Tibial artery (tissue), 4 donors: Measurements from ENCODE around the gene LRRC8C.
"Not testable (repeated sequence)": the region's sequence is repeated elsewhere in the genome, so short reads cannot be mapped to it uniquely, and the experiment has no call there.

ENCODE experiments used
- DNase-seq, 2 donors: peaks; one replicate each; pipeline ENCODE4 v3.0.0-alpha.2; 2019
- H3K27ac ChIP-seq, 2 donors: fragments of 200-600 bp; sonication (generic) in 1 of 2; 1 replicate in 1 of 2; 2 replicates in 1 of 2; pipeline ENCODE4 v1.5.1; 2018 to 2019; ENCODE audit warnings: mild to moderate bottlenecking in 1 of 2
- H3K27me3 ChIP-seq, 2 donors: fragments of 200-600 bp; sonication (generic) in 1 of 2; one replicate each; pipeline versions ENCODE4 v1.5.1 to v1.6.0; 2016 to 2019
- H3K36me3 ChIP-seq, 3 donors: fragments of 200-600 bp; sonication (generic) in 2 of 3; one replicate each; pipeline ENCODE4 v1.5.1; 2016 to 2019; ENCODE audit warnings: mild to moderate bottlenecking in 2 of 3
- H3K4me1 ChIP-seq, 4 donors: fragments of 200-600 bp; sonication (generic) in 2 of 4; 1 replicate in 3 of 4; 2 replicates in 1 of 4; pipeline ENCODE4 v1.5.1; 2016 to 2019
- H3K4me3 ChIP-seq, 2 donors: fragments of 200-600 bp; sonication (generic) in 1 of 2; 1 replicate in 1 of 2; 2 replicates in 1 of 2; pipeline ENCODE4 v1.5.1; 2018 to 2019; ENCODE audit warnings: mild to moderate bottlenecking in 2 of 2
- H3K9me3 ChIP-seq, 3 donors: fragments of 200-600 bp; sonication (generic) in 1 of 3; one replicate each; pipeline ENCODE4 v1.5.1; 2016 to 2019
- CTCF ChIP-seq, 2 experiments: fragments of 200-600 bp in 1 of 2; fragments of 450-650 bp in 1 of 2; IDR thresholded peaks; one replicate each; pipeline ENCODE4 v1.5.1; 2017 to 2019; ENCODE audit warnings: antibody characterized with exemption in 2 of 2, mild to moderate bottlenecking in 1 of 2, moderate library complexity in 1 of 2
- intact Hi-C: fragments of 100-400 bp; cut with DNase I; formaldehyde crosslinking; loops from one replicate; pipeline ENCODE4 v1.15.0; 2023; ENCODE audit warnings: low total_unique reads

LRRC8C gene

GRCh38 chr1:89589515-89589914 is 43.4 kb upstream of the LRRC8C start:
- H3K27me3 ChIP-seq = no peaks in the 10 kb centered on the region
- H3K4me3 ChIP-seq = no peak overlapping the region
- H3K27ac ChIP-seq = no peak overlapping the region
- DNase-seq = no peak
- no peak for TF ChIP-seq CTCF (IDR thresholded peaks at IDR 0.05)
- intact Hi-C loops = no loop called here
- peaks cover 0 to 4% (median 0%) of the 10 kb centered on the region in 3 donors for H3K36me3 ChIP-seq
- H3K9me3 ChIP-seq = no peaks in the 10 kb centered on the region
- peaks cover 0 to 3% (median 0%) of the 10 kb centered on the region in 4 donors for H3K4me1 ChIP-seq

- no peaks in the 10 kb centered on the region for H3K27me3 ChIP-seq
- TF ChIP-seq CTCF (IDR thresholded peaks at IDR 0.05) = no peak
- intact Hi-C loops = no loop called here
Measured at GRCh38 chr1:89590341-89591080, 42.4 kb upstream of the LRRC8C start.

GRCh38 chr1:89592861-89593302 is 40.0 kb upstream of the LRRC8C start:
- H3K27ac ChIP-seq, H3K4me1 ChIP-seq, H3K4me3 ChIP-seq, H3K9me3 ChIP-seq, intact Hi-C loops, DNase-seq, H3K36me3 ChIP-seq, H3K27me3 ChIP-seq: not testable (repeated sequence)

More at GRCh38 chr1:89590341-89591080, 42.4 kb upstream of the LRRC8C start:
- Histone ChIP-seq H3K4me1 (peaks cover 0 to 3% (median 0%) of the 10 kb centered on the region in 4 donors), H3K27ac (no peak overlapping the region), H3K4me3 (no peak overlapping the region), H3K36me3 (no peaks in the 10 kb centered on the region), H3K9me3 (no peaks in the 10 kb centered on the region)
- DNase-seq = no peak

- intact Hi-C loops = no loop called here
- Histone ChIP-seq H3K27me3 (no peaks in the 10 kb centered on the region), H3K4me1 (peaks cover 0 to 3% (median 0%) of the 10 kb centered on the region in 4 donors), H3K9me3 (no peaks in the 10 kb centered on the region), H3K27ac (no peak overlapping the region), H3K36me3 (no peaks in the 10 kb centered on the region), H3K4me3 (no peak overlapping the region)
- TF ChIP-seq CTCF (IDR thresholded peaks at IDR 0.05) = no peak
- no peak for DNase-seq
Measured at GRCh38 chr1:89594096-89594740, 38.7 kb upstream of the LRRC8C start.

GRCh38 chr1:89596698-89597097 is 36.2 kb upstream of the LRRC8C start:
- no peak for TF ChIP-seq CTCF (IDR thresholded peaks at IDR 0.05)
- Histone ChIP-seq H3K36me3 (no peaks in the 10 kb centered on the region), H3K27ac (no peak overlapping the region), H3K9me3 (no peaks in the 10 kb centered on the region), H3K27me3 (no peaks in the 10 kb centered on the region), H3K4me1 (no peaks in the 10 kb centered on the region), H3K4me3 (no peak overlapping the region)
- no peak for DNase-seq
- intact Hi-C loops = loop anchor here (5.0 kb wide), 1 partner anchor 114 kb away; no protein-coding TSS in a partner anchor
